ENCODE results near the gene SYT7. TPM values are rescaled to one million over a fixed set of nuclear protein-coding genes. Genes with fewer than 3 reads are reported as not detected.

The SYT7 gene
- total RNA-seq, 1 donor, result 3.6 TPM

- Histone ChIP-seq H3K9me3 (ENCODE audit: low read depth, low read length) (no peaks in the 10 kb centered on the region), H3K4me3 (ENCODE audit: insufficient read depth, low read length) (no peak overlapping the region), H3K79me2 (ENCODE audit: insufficient read depth, low read length) (no peaks in the 10 kb centered on the region), H3K36me3 (ENCODE audit: insufficient read depth, low read length) (no peaks in the 10 kb centered on the region), H4K20me1 (ENCODE audit: insufficient read depth, low read length) (no peaks in the 10 kb centered on the region), H2AFZ (ENCODE audit: low read length) (no peak overlapping the region), H3K4me2 (ENCODE audit: insufficient read depth, low read length) (no peak overlapping the region), H3K27ac (ENCODE audit: low read depth, low read length) (no peak overlapping the region), H3K27me3 (ENCODE audit: insufficient read depth, low read length) (peaks cover 42% of the 10 kb centered on the region), H3K4me1 (ENCODE audit: insufficient read depth, low read length) (no peaks in the 10 kb centered on the region)
- TF ChIP-seq CTCF (IDR thresholded peaks at IDR 0.05; ENCODE audit: extremely low read depth, low read depth, low read length), result no peak
- DNase-seq (ENCODE audit: insufficient read length, low spot score, missing footprints), result no peak
These were observed 75.8 kb downstream of the SYT7 start for GRCh38 chr11:61505106-61505505.

- no peaks in the 10 kb centered on the region for H3K79me2 ChIP-seq (ENCODE audit: insufficient read depth, low read length)
- H3K4me3 ChIP-seq (ENCODE audit: insufficient read depth, low read length), result no peak overlapping the region
- no peaks in the 10 kb centered on the region for H4K20me1 ChIP-seq (ENCODE audit: insufficient read depth, low read length)
- no peaks in the 10 kb centered on the region for H3K4me1 ChIP-seq (ENCODE audit: insufficient read depth, low read length)
- peaks cover 38% of the 10 kb centered on the region for H3K27me3 ChIP-seq (ENCODE audit: insufficient read depth, low read length)
- H3K36me3 ChIP-seq (ENCODE audit: insufficient read depth, low read length), result no peaks in the 10 kb centered on the region
- no peak overlapping the region for H3K27ac ChIP-seq (ENCODE audit: low read depth, low read length)
- no peak overlapping the region for H2AFZ ChIP-seq (ENCODE audit: low read length)
- H3K4me2 ChIP-seq (ENCODE audit: insufficient read depth, low read length), result no peak overlapping the region
- no peak for TF ChIP-seq CTCF (IDR thresholded peaks at IDR 0.05; ENCODE audit: extremely low read depth, low read depth, low read length)
- H3K9me3 ChIP-seq (ENCODE audit: low read depth, low read length), result no peaks in the 10 kb centered on the region
- DNase-seq (ENCODE audit: insufficient read length, low spot score, missing footprints), result no peak
These were observed 77.6 kb downstream of the SYT7 start for GRCh38 chr11:61503135-61503770.

- Histone ChIP-seq H3K79me2 (ENCODE audit: insufficient read depth, low read length) (no peaks in the 10 kb centered on the region), H4K20me1 (ENCODE audit: insufficient read depth, low read length) (no peaks in the 10 kb centered on the region), H3K36me3 (ENCODE audit: insufficient read depth, low read length) (no peaks in the 10 kb centered on the region), H3K27me3 (ENCODE audit: insufficient read depth, low read length) (peaks cover 30% of the 10 kb centered on the region), H3K9me3 (ENCODE audit: low read depth, low read length) (no peaks in the 10 kb centered on the region), H2AFZ (ENCODE audit: low read length) (no peak overlapping the region), H3K4me1 (ENCODE audit: insufficient read depth, low read length) (no peaks in the 10 kb centered on the region), H3K27ac (ENCODE audit: low read depth, low read length) (no peak overlapping the region), H3K4me3 (ENCODE audit: insufficient read depth, low read length) (no peak overlapping the region), H3K4me2 (ENCODE audit: insufficient read depth, low read length) (no peak overlapping the region)
- DNase-seq (ENCODE audit: insufficient read length, low spot score, missing footprints), result no peak
- no peak for TF ChIP-seq CTCF (IDR thresholded peaks at IDR 0.05; ENCODE audit: extremely low read depth, low read depth, low read length)
These were observed 78.4 kb downstream of the SYT7 start for GRCh38 chr11:61502522-61502921.

GRCh38 chr11:61499816-61500491, 80.9 kb downstream of the SYT7 start:
- H3K4me2 ChIP-seq (ENCODE audit: insufficient read depth, low read length), result no peak overlapping the region
- no peak for TF ChIP-seq CTCF (IDR thresholded peaks at IDR 0.05; ENCODE audit: extremely low read depth, low read depth, low read length)
- H3K9me3 ChIP-seq (ENCODE audit: low read depth, low read length), result no peaks in the 10 kb centered on the region
- H3K36me3 ChIP-seq (ENCODE audit: insufficient read depth, low read length), result no peaks in the 10 kb centered on the region
- H4K20me1 ChIP-seq (ENCODE audit: insufficient read depth, low read length), result no peaks in the 10 kb centered on the region
- no peaks in the 10 kb centered on the region for H3K79me2 ChIP-seq (ENCODE audit: insufficient read depth, low read length)
- H3K27me3 ChIP-seq (ENCODE audit: insufficient read depth, low read length), result peaks cover 11% of the 10 kb centered on the region
- H3K4me3 ChIP-seq (ENCODE audit: insufficient read depth, low read length), result no peak overlapping the region
- DNase-seq (ENCODE audit: insufficient read length, low spot score, missing footprints), result peak; percentile 55
- no peak overlapping the region for H2AFZ ChIP-seq (ENCODE audit: low read length)
- H3K27ac ChIP-seq (ENCODE audit: low read depth, low read length), result no peak overlapping the region
- H3K4me1 ChIP-seq (ENCODE audit: insufficient read depth, low read length), result no peaks in the 10 kb centered on the region
